ENCODE results near the gene TCF15.
"Not testable (repeated sequence)": the region's sequence is repeated elsewhere in the genome, so short reads cannot be mapped to it uniquely, and the experiment has no call there.

TCF15 gene

GRCh38 chr20:642013-642397, 31.9 kb upstream of the TCF15 start:
- DNase-seq: not testable (repeated sequence)

- DNase-seq: no peak
Observed at GRCh38 chr20:641516-641875, 31.4 kb upstream of the TCF15 start.

- DNase-seq: no peak
Observed at GRCh38 chr20:640674-641515, 30.8 kb upstream of the TCF15 start.

GRCh38 chr20:638579-638978, 28.5 kb upstream of the TCF15 start:
- no peak for DNase-seq

GRCh38 chr20:637559-637958, 27.4 kb upstream of the TCF15 start:
- DNase-seq: no peak

GRCh38 chr20:635893-636338, 25.8 kb upstream of the TCF15 start:
- DNase-seq: no peak

GRCh38 chr20:635028-635892, 25.2 kb upstream of the TCF15 start:
- DNase-seq: no peak

- no peak for DNase-seq
Observed at GRCh38 chr20:634148-634925, 24.2 kb upstream of the TCF15 start.

- DNase-seq: no peak
Observed at GRCh38 chr20:631101-631500, 21.0 kb upstream of the TCF15 start.

GRCh38 chr20:626579-626978, 16.5 kb upstream of the TCF15 start:
- no peak for DNase-seq

- DNase-seq: peak; percentile 76
Observed at GRCh38 chr20:625360-625932, 15.3 kb upstream of the TCF15 start.

- DNase-seq: peak; percentile 39
Observed at GRCh38 chr20:623704-624103, 13.6 kb upstream of the TCF15 start.

- no peak for DNase-seq
Observed at GRCh38 chr20:623021-623420, 12.9 kb upstream of the TCF15 start.

- DNase-seq: no peak
Observed at GRCh38 chr20:622161-622560, 12.1 kb upstream of the TCF15 start.

GRCh38 chr20:621125-621756, 11.1 kb upstream of the TCF15 start:
- no peak for DNase-seq

GRCh38 chr20:620246-620645, 10.1 kb upstream of the TCF15 start:
- no peak for DNase-seq

GRCh38 chr20:618980-619379, 8.9 kb upstream of the TCF15 start:
- no peak for DNase-seq

- DNase-seq: no peak
Observed at GRCh38 chr20:617934-618690, 8.0 kb upstream of the TCF15 start.

GRCh38 chr20:615514-615913, 5.4 kb upstream of the TCF15 start:
- DNase-seq: peak; percentile 53

- no peak for DNase-seq
Observed at GRCh38 chr20:611843-612185, 1.7 kb upstream of the TCF15 start.

- DNase-seq: no peak
Observed at GRCh38 chr20:611047-611842, 1.1 kb upstream of the TCF15 start.
